SK-N-SH (cell line): ENCODE results near the gene SPG7.

Source experiments
- CHD2 ChIP-seq: fragments of 150-350 bp; IDR thresholded peaks from 2 replicates; pipeline ENCODE4 v1.6.1; 2018; ENCODE audit warnings: low read length; ENCODE audit not compliant: partially characterized antibody
- EP300 ChIP-seq, 2 experiments: IDR thresholded peaks; 2 replicates each; pipeline versions ENCODE4 v1.4.0 to v1.6.1; 2012; ENCODE audit warnings: borderline replicate concordance in 1 of 2, low read depth in 1 of 2, low read length in 1 of 2
- GATA2 ChIP-seq: sonication (generic); formaldehyde crosslinking; IDR thresholded peaks from 2 replicates; pipeline ENCODE4 v1.5.0; 2020; ENCODE audit warnings: mild to moderate bottlenecking, missing genetic modification reagents
- MXI1 ChIP-seq: IDR thresholded peaks from 2 replicates; pipeline ENCODE4 v1.6.1; 2012; ENCODE audit warnings: mild to moderate bottlenecking, low read depth, low read length, improper control_type of control experiment
- POLR2AphosphoS5 ChIP-seq: IDR thresholded peaks from 2 replicates; pipeline ENCODE4 v1.6.1; 2012; ENCODE audit warnings: low read depth, low read length
- RAD21 ChIP-seq: IDR thresholded peaks from 2 replicates; pipeline ENCODE4 v1.6.1; 2012; ENCODE audit warnings: mild to moderate bottlenecking, low read length
- RCOR1 ChIP-seq: fragments of 150-350 bp; IDR thresholded peaks from 2 replicates; pipeline ENCODE4 v1.6.1; 2017; ENCODE audit warnings: antibody characterized with exemption, low read length
- SIN3A ChIP-seq: IDR thresholded peaks from 2 replicates; pipeline ENCODE4 v1.6.1; 2012; ENCODE audit warnings: low read depth, mild to moderate bottlenecking, low read length, moderate library complexity, borderline replicate concordance
- SMC3 ChIP-seq: IDR thresholded peaks from 2 replicates; pipeline ENCODE4 v1.6.1; 2012; ENCODE audit warnings: low read depth, low read length, improper control_type of control experiment
- TF ChIP-seq, protein P1 (sequence below): fragments of 200-600 bp; sonication (generic); IDR thresholded peaks from 2 replicates; pipeline ENCODE4 v1.6.1; 2017; ENCODE audit warnings: antibody characterized with exemption, mild to moderate bottlenecking, moderate library complexity
- TF ChIP-seq, protein P2 (sequence below): IDR thresholded peaks from 2 replicates; pipeline ENCODE4 v1.4.0; 2012; ENCODE audit warnings: low read depth, borderline replicate concordance
- TF ChIP-seq, protein P3 (sequence below): IDR thresholded peaks from 2 replicates; pipeline ENCODE4 v1.4.0; 2012; ENCODE audit warnings: low read depth
- TF ChIP-seq, protein P4 (sequence below): IDR thresholded peaks from 2 replicates; pipeline ENCODE4 v1.4.0; 2012; ENCODE audit warnings: low read depth, borderline replicate concordance

DNA sequence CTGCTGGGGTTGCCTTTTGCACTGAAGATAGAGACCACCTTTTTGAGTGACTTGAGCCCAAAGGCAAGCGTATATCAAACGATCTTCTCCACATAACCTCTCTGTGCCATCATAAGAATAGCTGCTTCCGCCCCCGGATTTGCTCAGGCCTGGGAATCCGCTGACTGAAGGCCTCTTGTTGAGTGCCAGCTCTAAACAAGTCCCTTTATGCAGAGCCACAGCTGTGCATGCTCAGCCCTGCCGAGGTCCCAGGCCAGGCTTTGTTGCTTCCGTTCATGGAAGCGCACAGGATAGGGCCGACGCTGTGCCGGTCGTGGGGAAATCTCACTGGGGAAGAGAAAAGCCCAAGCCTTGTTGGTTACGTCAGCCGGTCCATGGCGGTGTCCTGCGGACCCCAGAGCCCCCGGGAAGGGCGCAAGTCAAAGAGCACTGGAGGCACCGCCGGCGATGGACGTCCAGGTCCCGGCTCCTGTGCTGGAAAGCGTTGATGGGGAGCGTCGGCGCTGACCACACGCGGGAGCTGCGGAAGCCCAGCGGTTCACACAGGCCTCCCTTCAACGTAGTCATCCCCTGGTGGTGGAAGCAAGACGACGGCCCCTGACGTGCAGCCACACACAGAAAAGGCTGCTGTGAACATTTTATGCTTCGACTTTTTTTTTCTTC lies 28.8 kb downstream of the SPG7 start:
- TF ChIP-seq, protein P1, sequence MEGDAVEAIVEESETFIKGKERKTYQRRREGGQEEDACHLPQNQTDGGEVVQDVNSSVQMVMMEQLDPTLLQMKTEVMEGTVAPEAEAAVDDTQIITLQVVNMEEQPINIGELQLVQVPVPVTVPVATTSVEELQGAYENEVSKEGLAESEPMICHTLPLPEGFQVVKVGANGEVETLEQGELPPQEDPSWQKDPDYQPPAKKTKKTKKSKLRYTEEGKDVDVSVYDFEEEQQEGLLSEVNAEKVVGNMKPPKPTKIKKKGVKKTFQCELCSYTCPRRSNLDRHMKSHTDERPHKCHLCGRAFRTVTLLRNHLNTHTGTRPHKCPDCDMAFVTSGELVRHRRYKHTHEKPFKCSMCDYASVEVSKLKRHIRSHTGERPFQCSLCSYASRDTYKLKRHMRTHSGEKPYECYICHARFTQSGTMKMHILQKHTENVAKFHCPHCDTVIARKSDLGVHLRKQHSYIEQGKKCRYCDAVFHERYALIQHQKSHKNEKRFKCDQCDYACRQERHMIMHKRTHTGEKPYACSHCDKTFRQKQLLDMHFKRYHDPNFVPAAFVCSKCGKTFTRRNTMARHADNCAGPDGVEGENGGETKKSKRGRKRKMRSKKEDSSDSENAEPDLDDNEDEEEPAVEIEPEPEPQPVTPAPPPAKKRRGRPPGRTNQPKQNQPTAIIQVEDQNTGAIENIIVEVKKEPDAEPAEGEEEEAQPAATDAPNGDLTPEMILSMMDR, result no peak
- no peak for TF ChIP-seq SMC3
- TF ChIP-seq GATA2 (CRISPR knock-in tag), result no peak
- no peak for TF ChIP-seq CHD2
- no peak for TF ChIP-seq POLR2AphosphoS5
- TF ChIP-seq, protein P2, sequence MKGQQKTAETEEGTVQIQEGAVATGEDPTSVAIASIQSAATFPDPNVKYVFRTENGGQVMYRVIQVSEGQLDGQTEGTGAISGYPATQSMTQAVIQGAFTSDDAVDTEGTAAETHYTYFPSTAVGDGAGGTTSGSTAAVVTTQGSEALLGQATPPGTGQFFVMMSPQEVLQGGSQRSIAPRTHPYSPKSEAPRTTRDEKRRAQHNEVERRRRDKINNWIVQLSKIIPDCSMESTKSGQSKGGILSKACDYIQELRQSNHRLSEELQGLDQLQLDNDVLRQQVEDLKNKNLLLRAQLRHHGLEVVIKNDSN, result no peak
- TF ChIP-seq MXI1, result no peak
- TF ChIP-seq EP300 (IDR thresholded peaks at IDR 0.05; ENCODE audit: borderline replicate concordance in 1 of 2, low read depth in 1 of 2, low read length in 1 of 2), result no peak
- TF ChIP-seq SIN3A, result no peak
- no peak for TF ChIP-seq RCOR1
- TF ChIP-seq, protein P3, sequence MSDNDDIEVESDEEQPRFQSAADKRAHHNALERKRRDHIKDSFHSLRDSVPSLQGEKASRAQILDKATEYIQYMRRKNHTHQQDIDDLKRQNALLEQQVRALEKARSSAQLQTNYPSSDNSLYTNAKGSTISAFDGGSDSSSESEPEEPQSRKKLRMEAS, result no peak
- TF ChIP-seq, protein P4, sequence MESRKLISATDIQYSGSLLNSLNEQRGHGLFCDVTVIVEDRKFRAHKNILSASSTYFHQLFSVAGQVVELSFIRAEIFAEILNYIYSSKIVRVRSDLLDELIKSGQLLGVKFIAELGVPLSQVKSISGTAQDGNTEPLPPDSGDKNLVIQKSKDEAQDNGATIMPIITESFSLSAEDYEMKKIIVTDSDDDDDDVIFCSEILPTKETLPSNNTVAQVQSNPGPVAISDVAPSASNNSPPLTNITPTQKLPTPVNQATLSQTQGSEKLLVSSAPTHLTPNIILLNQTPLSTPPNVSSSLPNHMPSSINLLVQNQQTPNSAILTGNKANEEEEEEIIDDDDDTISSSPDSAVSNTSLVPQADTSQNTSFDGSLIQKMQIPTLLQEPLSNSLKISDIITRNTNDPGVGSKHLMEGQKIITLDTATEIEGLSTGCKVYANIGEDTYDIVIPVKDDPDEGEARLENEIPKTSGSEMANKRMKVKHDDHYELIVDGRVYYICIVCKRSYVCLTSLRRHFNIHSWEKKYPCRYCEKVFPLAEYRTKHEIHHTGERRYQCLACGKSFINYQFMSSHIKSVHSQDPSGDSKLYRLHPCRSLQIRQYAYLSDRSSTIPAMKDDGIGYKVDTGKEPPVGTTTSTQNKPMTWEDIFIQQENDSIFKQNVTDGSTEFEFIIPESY, result no peak
- no peak for TF ChIP-seq RAD21
